Measurements from ENCODE around the gene CACNA2D3. TPM values are rescaled to one million over a fixed set of nuclear protein-coding genes. Genes with fewer than 3 reads are reported as not detected.

The CACNA2D3 gene
- total RNA-seq, 1 donor from 2014 or later, result 0.48 TPM

- no peak for DNase-seq (ENCODE audit: low spot score)
These were observed 441.3 kb downstream of the CACNA2D3 start for GRCh38 chr3:54563501-54564200.

GRCh38 chr3:54564374-54564925 lies 442.1 kb downstream of the CACNA2D3 start:
- no peak for DNase-seq (ENCODE audit: low spot score)

GRCh38 chr3:54565956-54566355 lies 443.6 kb downstream of the CACNA2D3 start:
- no peak for DNase-seq (ENCODE audit: low spot score)

GRCh38 chr3:54567949-54568348 lies 445.6 kb downstream of the CACNA2D3 start:
- no peak for DNase-seq (ENCODE audit: low spot score)

- DNase-seq (ENCODE audit: low spot score), result no peak
These were observed 447.7 kb downstream of the CACNA2D3 start for GRCh38 chr3:54570008-54570407.

GRCh38 chr3:54572197-54572895 lies 450.0 kb downstream of the CACNA2D3 start:
- DNase-seq (ENCODE audit: low spot score), result no peak

- DNase-seq (ENCODE audit: low spot score), result no peak
These were observed 451.5 kb downstream of the CACNA2D3 start for GRCh38 chr3:54573858-54574257.

GRCh38 chr3:54574906-54575617 lies 452.7 kb downstream of the CACNA2D3 start:
- DNase-seq (ENCODE audit: low spot score), result no peak

GRCh38 chr3:54575618-54575960 lies 453.2 kb downstream of the CACNA2D3 start:
- no peak for DNase-seq (ENCODE audit: low spot score)

- no peak for DNase-seq (ENCODE audit: low spot score)
These were observed 455.0 kb downstream of the CACNA2D3 start for GRCh38 chr3:54577313-54577712.

GRCh38 chr3:54578417-54578816 lies 456.1 kb downstream of the CACNA2D3 start:
- no peak for DNase-seq (ENCODE audit: low spot score)

- no peak for DNase-seq (ENCODE audit: low spot score)
These were observed 458.1 kb downstream of the CACNA2D3 start for GRCh38 chr3:54580453-54580852.

GRCh38 chr3:54582424-54582823 lies 460.1 kb downstream of the CACNA2D3 start:
- DNase-seq (ENCODE audit: low spot score), result no peak

GRCh38 chr3:54591157-54591556 lies 468.8 kb downstream of the CACNA2D3 start:
- no peak for DNase-seq (ENCODE audit: low spot score)

- DNase-seq (ENCODE audit: low spot score), result no peak
These were observed 471.3 kb downstream of the CACNA2D3 start for GRCh38 chr3:54593653-54594052.

- no peak for DNase-seq (ENCODE audit: low spot score)
These were observed 473.7 kb downstream of the CACNA2D3 start for GRCh38 chr3:54596087-54596486.

- no peak for DNase-seq (ENCODE audit: low spot score)
These were observed 477.4 kb downstream of the CACNA2D3 start for GRCh38 chr3:54599716-54600115.

- DNase-seq (ENCODE audit: low spot score), result no peak
These were observed 478.3 kb downstream of the CACNA2D3 start for GRCh38 chr3:54600441-54601204.

- DNase-seq (ENCODE audit: low spot score), result no peak
These were observed 482.1 kb downstream of the CACNA2D3 start for GRCh38 chr3:54604495-54604894.

GRCh38 chr3:54608041-54608440 lies 485.7 kb downstream of the CACNA2D3 start:
- DNase-seq (ENCODE audit: low spot score), result no peak

- no peak for DNase-seq (ENCODE audit: low spot score)
These were observed 496.7 kb downstream of the CACNA2D3 start for GRCh38 chr3:54619053-54619452.
